ENCODE measurements around the gene UST. TPM values are rescaled to one million over a fixed set of nuclear protein-coding genes. Genes with fewer than 3 reads are reported as not detected.
"Not testable (repeated sequence)": the region's sequence is repeated elsewhere in the genome, so short reads cannot be mapped to it uniquely, and the experiment has no call there.

The UST gene
- total RNA-seq, 1 donor from 2014 or later = 0.32 TPM

DNA sequence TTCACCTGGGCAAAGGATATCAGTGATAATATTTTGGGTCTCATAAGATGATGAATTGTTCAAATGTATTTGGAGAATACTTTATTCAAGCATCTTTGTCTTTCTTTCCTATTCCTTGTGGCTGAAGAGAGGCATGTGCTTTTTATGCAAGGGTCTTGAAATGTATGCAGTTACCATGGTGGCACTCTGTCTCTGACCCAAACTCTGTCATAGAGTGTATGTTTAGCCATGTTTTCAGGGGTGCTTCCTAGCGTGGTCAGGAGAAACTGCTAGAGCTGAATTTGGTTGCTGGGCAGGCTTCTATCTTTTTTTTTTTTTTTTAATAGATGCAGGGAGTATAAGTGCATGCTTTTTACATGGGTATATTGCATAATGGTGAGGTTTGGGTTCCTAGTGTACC, 15.4 kb downstream of the UST start:
- intact Hi-C loops (cut with micrococcal nuclease) = loop anchor here (5.0 kb wide), 1 partner anchor 185 kb away; no protein-coding TSS in a partner anchor

GRCh38 chr6:148764259-148765020, 17.6 kb downstream of the UST start:
- intact Hi-C loops (cut with micrococcal nuclease) = loop anchor here (5.0 kb wide), 1 partner anchor 183 kb away; no protein-coding TSS in a partner anchor

DNA sequence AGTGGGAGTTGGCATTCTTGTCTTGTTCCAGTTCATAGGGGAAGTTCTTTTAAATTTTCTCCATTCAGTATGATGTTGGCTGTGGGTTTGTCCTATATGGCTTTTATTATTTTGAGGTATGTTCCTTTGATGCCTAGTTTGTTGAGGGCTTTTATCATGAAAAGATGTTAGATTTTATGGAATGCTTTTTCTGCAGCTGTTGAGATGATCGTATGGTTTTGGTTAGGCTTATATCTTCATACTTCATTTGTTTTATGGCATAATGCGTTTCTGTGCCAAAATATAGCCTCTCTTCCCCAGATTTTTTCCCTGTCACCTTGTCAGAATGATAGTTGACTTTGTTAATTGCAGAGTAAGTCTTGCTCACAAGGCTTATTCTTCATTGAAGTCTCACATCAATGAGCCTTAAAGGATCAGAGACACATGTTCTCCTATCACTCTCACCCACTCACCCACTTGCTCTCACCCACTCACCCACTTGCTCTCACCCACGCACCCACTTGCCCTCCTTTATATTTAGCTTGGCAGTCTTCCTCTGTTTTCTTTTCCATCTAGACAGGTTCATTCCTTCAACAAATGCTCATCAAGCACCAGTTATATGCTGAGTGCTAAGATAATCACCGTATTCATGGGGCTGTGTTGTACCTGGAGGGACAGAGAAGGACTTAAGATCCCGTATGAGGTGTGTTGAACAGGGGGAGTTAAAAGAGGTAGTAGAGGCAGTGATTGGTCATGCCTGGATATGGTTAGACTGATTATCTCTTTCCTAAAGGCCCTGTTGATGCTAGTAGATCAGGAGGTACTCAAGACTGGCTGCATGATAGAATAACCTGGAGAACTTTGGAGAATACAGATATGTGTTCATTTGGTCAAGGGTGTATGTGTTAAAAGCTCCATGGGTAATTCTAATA, 19.3 kb downstream of the UST start:
- intact Hi-C loops (cut with micrococcal nuclease) = no loop called here

GRCh38 chr6:148768646-148769270, 21.9 kb downstream of the UST start:
- intact Hi-C loops (cut with micrococcal nuclease) = no loop called here

- intact Hi-C loops (cut with micrococcal nuclease) = no loop called here
These were observed 22.6 kb downstream of the UST start for GRCh38 chr6:148769304-148769968.

- intact Hi-C loops (cut with micrococcal nuclease) = no loop called here
These were observed 23.8 kb downstream of the UST start for GRCh38 chr6:148770408-148771211.

DNA sequence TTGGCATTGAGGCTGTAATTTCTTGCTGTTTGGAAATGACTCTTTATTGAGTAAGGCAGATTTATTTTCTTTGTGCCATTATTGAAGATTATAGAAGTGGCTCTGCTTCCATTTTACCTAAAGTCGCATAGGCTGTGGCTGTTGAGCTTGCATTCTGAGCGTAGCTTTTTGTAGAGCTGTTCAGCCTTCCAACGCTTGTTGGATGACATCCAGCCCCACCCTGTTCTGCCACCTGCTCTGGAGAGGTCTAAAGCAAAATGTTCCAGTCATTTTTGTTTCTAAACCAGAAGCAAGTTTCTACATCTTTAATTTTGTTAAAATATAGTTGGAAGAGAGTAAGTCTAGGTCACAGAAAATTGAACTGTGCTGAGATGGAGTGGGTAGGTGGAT, 24.4 kb downstream of the UST start:
- intact Hi-C loops (cut with micrococcal nuclease) = no loop called here

GRCh38 chr6:148771896-148772554, 25.2 kb downstream of the UST start:
- intact Hi-C loops (cut with micrococcal nuclease) = no loop called here

GRCh38 chr6:148775161-148775560, 28.3 kb downstream of the UST start:
- intact Hi-C loops (cut with micrococcal nuclease) = no loop called here

- intact Hi-C loops (cut with micrococcal nuclease) = no loop called here
These were observed 29.8 kb downstream of the UST start for GRCh38 chr6:148776321-148777308.

GRCh38 chr6:148779142-148779562, 32.3 kb downstream of the UST start:
- intact Hi-C loops (cut with micrococcal nuclease) = no loop called here

DNA sequence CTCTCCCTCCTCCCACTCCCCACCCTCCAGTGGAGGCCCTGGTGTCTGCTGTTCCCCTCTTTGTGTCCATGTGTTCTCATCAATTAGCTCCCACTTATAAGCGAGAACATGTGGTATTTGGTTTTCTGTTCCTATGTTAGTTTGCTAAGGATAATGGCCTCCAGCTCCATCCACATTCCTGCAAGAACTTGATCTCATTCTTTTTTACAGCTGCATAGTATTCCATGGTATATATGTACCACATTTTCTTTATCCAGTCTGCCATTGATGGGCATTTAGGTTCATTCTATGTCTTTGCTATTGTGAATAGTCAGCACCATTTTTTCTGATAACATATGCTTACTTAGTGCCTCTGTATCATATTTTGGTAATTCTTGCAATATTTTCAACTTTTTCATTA, 33.6 kb downstream of the UST start:
- intact Hi-C loops (cut with micrococcal nuclease) = not testable (repeated sequence)

- intact Hi-C loops (cut with micrococcal nuclease) = no loop called here
These were observed 34.1 kb downstream of the UST start for GRCh38 chr6:148780918-148781436.

GRCh38 chr6:148789948-148790347, 43.1 kb downstream of the UST start:
- intact Hi-C loops (cut with micrococcal nuclease) = no loop called here

DNA sequence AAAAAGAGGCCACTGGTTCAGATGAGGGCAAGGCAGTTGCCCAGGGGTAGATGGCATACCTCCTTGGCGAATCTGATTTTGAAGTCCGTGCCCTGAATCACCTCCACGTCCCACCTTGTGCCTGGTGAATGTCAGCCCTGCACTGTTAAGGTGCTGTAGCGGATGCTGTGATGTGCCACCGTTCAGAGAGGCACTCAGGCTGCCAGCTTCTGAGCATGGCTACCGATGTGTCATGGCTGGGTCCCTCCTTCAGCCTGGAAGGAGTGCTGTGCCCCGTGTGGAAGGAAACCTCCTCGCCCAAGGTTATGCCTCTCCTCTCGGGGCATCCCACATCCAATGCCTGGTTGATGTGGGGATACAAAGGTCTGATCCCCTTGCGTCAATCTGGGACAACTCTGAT, 43.6 kb downstream of the UST start:
- intact Hi-C loops (cut with micrococcal nuclease) = no loop called here

DNA sequence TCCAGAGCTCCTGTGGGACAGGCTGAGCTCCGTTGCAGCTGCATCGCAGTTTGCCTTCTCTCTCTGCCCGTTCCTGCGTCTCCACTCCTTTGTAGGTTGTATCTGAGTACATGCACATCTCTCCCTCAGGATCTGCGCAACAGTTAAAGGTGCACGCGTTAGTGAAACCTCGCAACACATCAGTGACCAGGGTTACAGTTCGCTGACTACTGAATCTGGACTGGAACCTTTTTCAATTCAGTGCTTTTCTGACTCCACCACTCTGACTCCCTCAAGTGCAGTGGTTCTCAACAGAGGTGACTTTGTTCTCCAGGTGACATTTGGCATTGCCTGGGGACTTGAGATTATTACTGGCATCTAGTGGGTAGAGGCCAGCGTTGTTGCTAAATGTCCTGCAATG, 44.0 kb downstream of the UST start:
- intact Hi-C loops (cut with micrococcal nuclease) = no loop called here

- intact Hi-C loops (cut with micrococcal nuclease) = no loop called here
These were observed 44.5 kb downstream of the UST start for GRCh38 chr6:148791372-148791771.

- intact Hi-C loops (cut with micrococcal nuclease) = no loop called here
These were observed 46.9 kb downstream of the UST start for GRCh38 chr6:148793721-148794120.
